ENCODE results near the gene GPC6.

Gene GPC6

DNA sequence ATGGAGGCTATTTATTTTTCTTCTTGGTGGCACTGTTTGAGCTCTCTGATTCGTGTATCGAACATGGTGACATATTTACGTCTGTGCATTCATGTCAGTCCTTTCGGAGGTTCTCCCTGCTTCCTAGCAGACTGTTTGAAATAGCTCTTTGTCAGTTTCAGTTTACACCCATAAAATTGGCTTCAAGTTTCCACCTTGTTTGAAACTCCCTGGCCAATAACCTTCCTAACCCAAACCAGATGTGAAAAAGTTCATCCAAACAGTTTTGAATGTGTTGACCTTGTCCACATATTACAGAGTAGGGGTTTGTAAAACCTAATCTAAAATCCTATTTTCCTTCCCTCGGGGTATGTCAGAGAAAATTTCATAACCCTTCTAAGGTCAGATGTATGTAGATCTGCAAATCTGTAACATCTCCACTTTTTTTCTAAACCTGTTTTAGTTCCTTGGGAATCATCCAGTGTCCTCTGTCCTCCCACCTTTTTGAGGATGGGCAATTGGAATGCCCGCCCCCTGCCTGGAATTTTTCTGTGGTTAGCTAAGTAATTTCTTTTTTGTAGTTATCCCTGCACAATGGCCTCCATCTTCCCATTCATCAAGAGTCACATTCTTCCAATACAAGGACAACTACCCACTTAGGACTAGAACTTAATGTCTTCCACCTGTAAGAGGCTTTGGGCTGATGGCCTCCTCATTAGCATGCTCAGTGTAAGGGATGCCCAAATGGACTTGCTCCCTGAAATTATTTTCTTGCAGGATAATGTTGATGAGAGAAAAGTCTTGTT lies 499.8 kb downstream of the GPC6 start:
- DNase-seq (ENCODE audit: low read depth), result no peak
- no peak overlapping the region for H3K4me3 ChIP-seq (ENCODE audit: low read depth, low read length)
- TF ChIP-seq, protein P1, sequence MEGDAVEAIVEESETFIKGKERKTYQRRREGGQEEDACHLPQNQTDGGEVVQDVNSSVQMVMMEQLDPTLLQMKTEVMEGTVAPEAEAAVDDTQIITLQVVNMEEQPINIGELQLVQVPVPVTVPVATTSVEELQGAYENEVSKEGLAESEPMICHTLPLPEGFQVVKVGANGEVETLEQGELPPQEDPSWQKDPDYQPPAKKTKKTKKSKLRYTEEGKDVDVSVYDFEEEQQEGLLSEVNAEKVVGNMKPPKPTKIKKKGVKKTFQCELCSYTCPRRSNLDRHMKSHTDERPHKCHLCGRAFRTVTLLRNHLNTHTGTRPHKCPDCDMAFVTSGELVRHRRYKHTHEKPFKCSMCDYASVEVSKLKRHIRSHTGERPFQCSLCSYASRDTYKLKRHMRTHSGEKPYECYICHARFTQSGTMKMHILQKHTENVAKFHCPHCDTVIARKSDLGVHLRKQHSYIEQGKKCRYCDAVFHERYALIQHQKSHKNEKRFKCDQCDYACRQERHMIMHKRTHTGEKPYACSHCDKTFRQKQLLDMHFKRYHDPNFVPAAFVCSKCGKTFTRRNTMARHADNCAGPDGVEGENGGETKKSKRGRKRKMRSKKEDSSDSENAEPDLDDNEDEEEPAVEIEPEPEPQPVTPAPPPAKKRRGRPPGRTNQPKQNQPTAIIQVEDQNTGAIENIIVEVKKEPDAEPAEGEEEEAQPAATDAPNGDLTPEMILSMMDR (IDR thresholded peaks at IDR 0.05; ENCODE audit: low read depth, low read length, missing control alignments), result no peak

DNA sequence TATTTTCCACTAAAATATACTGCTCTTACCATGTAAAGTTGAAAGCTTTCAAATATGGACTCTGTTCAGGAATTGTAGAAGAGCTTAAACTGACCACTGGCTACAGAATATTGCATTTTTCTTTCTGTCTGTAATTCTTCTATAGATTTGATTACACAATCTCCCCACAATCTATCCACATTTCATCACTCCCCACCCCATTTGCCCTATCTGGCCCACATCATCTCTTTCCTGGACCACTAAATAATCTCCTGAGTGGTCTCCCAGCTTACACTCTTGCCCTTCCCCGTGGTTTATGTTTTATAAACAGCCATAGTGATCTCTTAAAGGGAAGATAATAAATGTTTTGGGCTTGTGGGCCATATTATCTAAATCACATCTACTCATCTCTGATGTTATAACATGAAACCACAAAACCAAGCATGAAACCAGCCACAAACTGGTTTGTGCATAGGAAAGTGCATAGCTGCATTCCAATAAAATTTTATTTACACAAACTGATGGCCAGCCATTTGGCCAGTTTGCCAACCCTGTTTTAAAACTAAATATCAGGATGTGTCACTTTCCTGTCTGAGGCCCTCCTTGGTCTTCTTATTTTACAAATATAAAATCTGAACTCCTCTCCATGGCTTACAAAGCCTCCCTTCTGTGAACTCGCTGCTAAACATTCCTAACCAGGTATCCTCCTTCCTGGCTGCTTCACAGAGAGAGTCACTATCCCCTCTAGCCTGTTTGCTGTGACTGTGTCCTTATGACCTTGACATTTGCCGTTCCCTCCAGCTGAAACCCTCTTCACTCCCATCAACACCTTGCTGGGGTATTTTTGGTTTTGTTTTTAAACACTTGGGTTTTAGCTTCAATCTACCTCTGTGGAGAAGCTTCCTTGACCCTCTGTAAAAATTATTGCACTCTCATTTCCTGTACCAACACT lies 500.9 kb downstream of the GPC6 start:
- DNase-seq (ENCODE audit: low read depth), result no peak
- TF ChIP-seq, protein P1 (IDR thresholded peaks at IDR 0.05; ENCODE audit: low read depth, low read length, missing control alignments), result no peak
- no peak overlapping the region for H3K4me3 ChIP-seq (ENCODE audit: low read depth, low read length)

DNA sequence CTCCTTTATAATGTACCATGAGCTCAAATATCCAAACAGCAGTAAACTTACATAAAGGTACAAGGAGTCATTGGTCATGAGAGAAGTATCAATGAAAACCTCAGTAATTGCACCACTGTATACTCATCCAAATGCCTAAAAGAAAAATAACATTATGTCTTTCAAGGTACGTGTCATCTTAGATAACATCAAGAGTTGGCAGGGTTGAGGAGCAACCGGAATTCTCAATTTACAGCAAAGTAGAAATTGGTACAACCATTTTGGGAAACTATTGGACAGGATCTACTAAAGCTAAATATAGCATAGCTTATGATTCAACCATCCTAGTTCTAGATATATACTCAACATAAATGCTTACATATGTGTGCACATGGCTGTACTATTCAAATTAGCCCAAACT lies 502.8 kb downstream of the GPC6 start:
- no peak for DNase-seq (ENCODE audit: low read depth)
- TF ChIP-seq, protein P1 (IDR thresholded peaks at IDR 0.05; ENCODE audit: low read depth, low read length, missing control alignments), result no peak
- H3K4me3 ChIP-seq (ENCODE audit: low read depth, low read length), result no peak overlapping the region

DNA sequence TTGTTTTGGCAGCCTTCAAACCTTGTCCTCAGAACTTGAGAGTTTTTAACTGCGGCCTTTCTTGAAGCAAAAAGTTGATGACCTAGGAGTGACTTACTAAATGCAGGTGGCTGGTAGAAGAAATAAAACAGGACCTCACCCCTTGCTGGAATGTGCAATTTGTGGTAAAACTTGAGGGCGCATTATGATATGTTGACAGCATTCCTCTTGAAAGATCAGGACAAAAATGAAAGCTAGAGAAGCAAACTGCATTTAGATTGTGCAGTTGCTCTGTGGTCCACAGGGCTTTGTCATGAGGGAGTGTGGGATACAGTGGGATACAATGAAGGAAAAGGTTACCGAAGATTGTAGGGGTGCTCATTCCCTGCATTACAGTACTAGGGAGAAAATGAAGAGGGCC lies 504.2 kb downstream of the GPC6 start:
- TF ChIP-seq, protein P1 (IDR thresholded peaks at IDR 0.05; ENCODE audit: low read depth, low read length, missing control alignments), result no peak
- no peak overlapping the region for H3K4me3 ChIP-seq (ENCODE audit: low read depth, low read length)
- DNase-seq (ENCODE audit: low read depth), result no peak

DNA sequence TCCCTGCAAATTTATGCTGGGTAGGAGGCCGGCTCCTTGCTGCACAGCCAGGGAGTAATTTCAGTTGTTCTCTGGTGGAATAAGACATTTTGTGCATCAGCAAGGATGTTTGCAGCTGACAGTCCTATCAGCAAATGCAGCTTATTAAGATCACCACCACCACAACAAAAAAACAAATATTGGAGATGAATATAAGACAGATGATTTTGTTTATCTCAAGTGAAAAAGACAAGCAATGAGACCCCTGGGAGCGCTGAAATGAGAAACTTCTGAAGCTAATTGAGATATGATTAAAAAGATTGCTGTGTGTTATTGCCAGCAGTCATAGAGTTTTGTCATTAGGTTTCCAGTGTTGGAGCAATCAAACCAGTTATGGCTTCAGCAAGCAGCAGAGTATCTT lies 505.6 kb downstream of the GPC6 start:
- TF ChIP-seq, protein P1 (IDR thresholded peaks at IDR 0.05; ENCODE audit: low read depth, low read length, missing control alignments), result no peak
- no peak overlapping the region for H3K4me3 ChIP-seq (ENCODE audit: low read depth, low read length)
- no peak for DNase-seq (ENCODE audit: low read depth)

DNA sequence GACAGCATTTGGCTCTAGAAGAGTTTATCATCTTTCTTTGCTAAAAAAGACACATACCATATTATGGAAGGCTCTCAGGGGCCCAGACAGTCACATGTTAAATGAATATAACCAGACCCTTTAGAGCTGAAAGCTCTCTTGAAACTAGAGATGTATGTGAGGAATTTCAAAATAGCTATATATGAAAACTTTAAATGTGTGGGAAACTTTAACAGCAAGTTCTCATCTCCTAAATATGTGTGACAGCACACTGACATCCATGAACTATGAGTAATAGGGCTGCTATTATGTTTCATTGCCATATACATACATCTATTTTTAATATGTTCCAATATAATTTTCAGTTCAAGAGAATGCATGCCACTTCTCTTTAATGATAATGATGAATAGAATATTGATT lies 509.5 kb downstream of the GPC6 start:
- DNase-seq (ENCODE audit: low read depth), result no peak
- TF ChIP-seq, protein P1 (IDR thresholded peaks at IDR 0.05; ENCODE audit: low read depth, low read length, missing control alignments), result no peak

More for the DNA sequence above, 509.5 kb downstream of the GPC6 start:
- no peak overlapping the region for H3K4me3 ChIP-seq (ENCODE audit: low read depth, low read length)

Measured in GM12864 (cell line).